DMS53 treated with DMSO at 0.1 percent for 48 hours (cell line): ENCODE data around the gene TMEFF1.
"Not testable (repeated sequence)": the region's sequence is repeated elsewhere in the genome, so short reads cannot be mapped to it uniquely, and the experiment has no call there.

ENCODE experiments used
- DNase-seq: peaks from one replicate; lab custom pipeline; 2025; ENCODE audit not compliant: unreplicated experiment; lab: John Stamatoyannopoulos, UW

TMEFF1 gene

GRCh38 chr9:100486479-100487176, 13.7 kb downstream of the TMEFF1 start:
- no peak for DNase-seq

GRCh38 chr9:100488177-100488576, 15.2 kb downstream of the TMEFF1 start:
- DNase-seq = no peak

- no peak for DNase-seq
These were observed 16.9 kb downstream of the TMEFF1 start for GRCh38 chr9:100489836-100490235.

- no peak for DNase-seq
These were observed 20.0 kb downstream of the TMEFF1 start for GRCh38 chr9:100492952-100493351.

GRCh38 chr9:100498592-100498991, 25.6 kb downstream of the TMEFF1 start:
- peak; percentile 34 for DNase-seq

- DNase-seq = no peak
These were observed 26.5 kb downstream of the TMEFF1 start for GRCh38 chr9:100499460-100499859.

- DNase-seq = no peak
These were observed 26.9 kb downstream of the TMEFF1 start for GRCh38 chr9:100499866-100500265.

GRCh38 chr9:100505564-100506159, 32.7 kb downstream of the TMEFF1 start:
- peak; percentile 2 for DNase-seq

GRCh38 chr9:100507350-100507749, 34.4 kb downstream of the TMEFF1 start:
- not testable (repeated sequence) for DNase-seq

GRCh38 chr9:100511205-100511604, 38.3 kb downstream of the TMEFF1 start:
- DNase-seq = no peak

- DNase-seq = no peak
These were observed 42.9 kb downstream of the TMEFF1 start for GRCh38 chr9:100515578-100516494.

- DNase-seq = no peak
These were observed 48.3 kb downstream of the TMEFF1 start for GRCh38 chr9:100521282-100521681.

- no peak for DNase-seq
These were observed 52.6 kb downstream of the TMEFF1 start for GRCh38 chr9:100525563-100525962.

GRCh38 chr9:100527180-100527794, 54.3 kb downstream of the TMEFF1 start:
- not testable (repeated sequence) for DNase-seq

- DNase-seq = no peak
These were observed 61.5 kb downstream of the TMEFF1 start for GRCh38 chr9:100534401-100534800.

GRCh38 chr9:100540327-100540726, 67.4 kb downstream of the TMEFF1 start:
- no peak for DNase-seq

- no peak for DNase-seq
These were observed 76.1 kb downstream of the TMEFF1 start for GRCh38 chr9:100549048-100549447.

GRCh38 chr9:100554935-100555401, 82.0 kb downstream of the TMEFF1 start:
- no peak for DNase-seq

- DNase-seq = no peak
These were observed 82.5 kb downstream of the TMEFF1 start for GRCh38 chr9:100555471-100555870.

GRCh38 chr9:100557053-100557452, 84.1 kb downstream of the TMEFF1 start:
- no peak for DNase-seq

GRCh38 chr9:100561256-100561655, 88.3 kb downstream of the TMEFF1 start:
- DNase-seq = no peak
